T-cell (primary cell): ENCODE results near the gene OR51I1. TPM values are rescaled to one million over a fixed set of nuclear protein-coding genes. Genes with fewer than 3 reads are reported as not detected.

Source experiments
- ATAC-seq, 4 experiments: fragments of 200-7000 bp in 3 of 4; fragments of 150-1000 bp in 1 of 4; cut with Tn5 transposase; replicated peaks in 1 of 4; 1 replicate in 3 of 4; 2 replicates in 1 of 4; pipeline ENCODE4 v1.10.0; 2021; ENCODE audit warnings: moderate library complexity in 3 of 4, mild to moderate bottlenecking in 2 of 4, moderate number of reproducible peaks in 1 of 4
- CTCF ChIA-PET, 2 donors: fragments of 300-600 bp; sonication (Branson Sonifier 250); formaldehyde crosslinking; loops; one replicate each; lab custom pipeline; 2022; ENCODE audit warnings: antibody characterized with exemption in 2 of 2; lab: Charles Lee
- POLR2A ChIA-PET, 2 donors: fragments of 300-600 bp; sonication (Branson Sonifier 250); formaldehyde crosslinking; loops; one replicate each; lab custom pipeline; 2022; ENCODE audit warnings: antibody characterized with exemption in 2 of 2; lab: Charles Lee
- DNase-seq, 35 experiments: peaks; one replicate each; pipeline versions ENCODE4 v3.0.0 to v3.0.0-alpha.2; 2013 to 2023
- H3K27ac ChIP-seq: one replicate; pipeline ENCODE4 v1.5.1; 2013; ENCODE audit warnings: low read length
- H3K27me3 ChIP-seq, 2 experiments: replicated peaks in 1 of 2; 1 replicate in 1 of 2; 2 replicates in 1 of 2; pipeline versions ENCODE4 v1.6.1 to v1.7.0; 2013; ENCODE audit warnings: low read length in 1 of 2, mixed read lengths in 1 of 2; ENCODE audit not compliant: control insufficient read depth in 2 of 2, insufficient read depth in 2 of 2; ENCODE audit errors: extremely low read depth in 1 of 2
- H3K36me3 ChIP-seq, 2 donors: 1 replicate in 1 of 2; 2 replicates in 1 of 2; pipeline versions ENCODE4 v1.6.1 to v1.7.0; 2013; ENCODE audit warnings: low read length in 1 of 2; ENCODE audit not compliant: control insufficient read depth in 2 of 2, insufficient read depth in 1 of 2; ENCODE audit errors: extremely low read depth in 1 of 2
- H3K4me1 ChIP-seq, 2 experiments: 1 replicate in 1 of 2; 2 replicates in 1 of 2; pipeline versions ENCODE4 v1.6.1 to v1.7.0; 2013; ENCODE audit warnings: low read length in 2 of 2, mixed read lengths in 1 of 2; ENCODE audit not compliant: insufficient read depth in 2 of 2, control insufficient read depth in 1 of 2; ENCODE audit errors: extremely low read depth in 1 of 2
- H3K4me3 ChIP-seq, 2 donors: 1 replicate in 1 of 2; 2 replicates in 1 of 2; pipeline versions ENCODE4 v1.5.1 to v1.7.0; 2013; ENCODE audit warnings: mild to moderate bottlenecking in 2 of 2, low read length in 1 of 2, moderate library complexity in 1 of 2; ENCODE audit not compliant: control insufficient read depth in 1 of 2; ENCODE audit errors: extremely low read depth in 1 of 2
- H3K9me3 ChIP-seq: 2 replicates; pipeline ENCODE4 v1.7.0; 2013
- H3K27ac Mint-ChIP-seq, 2 donors: one replicate each; pipeline ENCODE4 v1.8.0; 2020 to 2021; ENCODE audit warnings: mild to moderate bottlenecking in 2 of 2, mixed read lengths in 2 of 2
- H3K27me3 Mint-ChIP-seq, 2 donors: one replicate each; pipeline ENCODE4 v1.8.0; 2021 to 2022; ENCODE audit warnings: mixed read lengths in 2 of 2
- H3K36me3 Mint-ChIP-seq: one replicate; pipeline ENCODE4 v1.8.0; 2021; ENCODE audit warnings: mixed read lengths
- H3K4me1 Mint-ChIP-seq, 3 donors: one replicate each; pipeline ENCODE4 v1.8.0; 2020 to 2022; ENCODE audit warnings: mixed read lengths in 3 of 3, mild to moderate bottlenecking in 1 of 3
- H3K4me3 Mint-ChIP-seq, 3 donors: one replicate each; pipeline ENCODE4 v1.8.0; 2020 to 2022; ENCODE audit warnings: mild to moderate bottlenecking in 3 of 3, mixed read lengths in 3 of 3, moderate library complexity in 3 of 3
- H3K9me3 Mint-ChIP-seq, 3 donors: one replicate each; pipeline ENCODE4 v1.8.0; 2020 to 2022; ENCODE audit warnings: mixed read lengths in 3 of 3
- WGBS: methylation state at CpG from one replicate; pipeline ENCODE4 v1.1.5; 2013; ENCODE audit warnings: missing lambda C conversion rate; ENCODE audit not compliant: insufficient coverage; 5-methylcytosine and 5-hydroxymethylcytosine counted together
- total RNA-seq, 35 experiments: library from RNA in 6 of 35; stranded (reverse) in 6 of 35; fragments of 120-200 nt in 1 of 35; gene quantifications; one replicate each; pipeline versions ENCODE4 v1.2.1 to v1.2.4 and lab custom pipeline; 2013 to 2026

The OR51I1 gene
- total RNA-seq, 5 donors from 2014 or later (not counting 1 experiment from before 2014, with no cell fraction given): not detected

DNA sequence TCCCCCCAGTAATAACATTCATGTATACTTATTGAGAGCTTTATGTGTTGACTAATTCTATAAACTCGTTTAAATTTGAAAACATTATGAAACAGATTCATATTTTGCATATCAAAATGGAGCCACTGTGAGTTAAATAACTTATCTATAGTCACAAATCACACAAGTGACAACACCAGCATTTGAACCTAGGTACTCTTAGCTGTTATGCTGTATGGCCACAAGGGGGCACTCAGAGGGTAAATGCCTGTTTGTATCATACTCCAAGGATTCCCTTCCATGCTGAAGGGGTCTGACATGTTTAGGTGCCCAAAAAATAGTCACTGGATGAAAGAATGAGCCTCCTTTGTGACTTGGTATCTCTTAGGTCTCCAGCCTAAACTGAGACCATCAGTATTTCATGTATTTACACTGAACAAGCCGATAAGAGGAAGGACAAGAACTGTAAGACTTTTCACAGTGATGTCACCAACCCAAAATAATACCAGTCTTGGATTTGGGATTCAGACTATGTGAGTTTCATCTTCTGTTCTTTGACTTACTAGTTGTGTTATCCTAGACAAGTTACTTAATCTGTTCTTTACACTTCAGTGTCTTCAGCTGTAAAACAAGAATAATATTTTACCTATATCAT is 35.0 kb upstream of the OR51I1 start:
- Mint-ChIP-seq H3K4me1 (no peaks in the 10 kb centered on the region), H3K36me3 (no peaks in the 10 kb centered on the region), H3K27ac (no peak overlapping the region), H3K9me3 (no peaks in the 10 kb centered on the region), H3K4me3 (no peak overlapping the region), H3K27me3 (peaks cover 12 to 13% of the 10 kb centered on the region in 2 donors)
- Histone ChIP-seq H3K4me1 (no peaks in the 10 kb centered on the region), H3K36me3 (no peaks in the 10 kb centered on the region), H3K27ac (no peak overlapping the region), H3K27me3 (peaks cover 0 to 3% of the 10 kb centered on the region in 2 experiments), H3K9me3 (no peaks in the 10 kb centered on the region), H3K4me3 (no peak overlapping the region)
- DNase-seq (peak in 24 of 35 experiments; percentile 2 to 60 (median 14)), ATAC-seq (no peak)
- WGBS: no CpG with 5 or more reads among the region's 2 CpGs
- POLR2A ChIA-PET: no interaction called here
- CTCF ChIA-PET: interaction anchor here (0.8 to 1.3 kb wide), 4 partner anchors 328 to 415 kb away, joined by 3 to 5 read pairs (median 4); partner anchors contain the start of gene OR52N2 (in 1 of the 2)

DNA sequence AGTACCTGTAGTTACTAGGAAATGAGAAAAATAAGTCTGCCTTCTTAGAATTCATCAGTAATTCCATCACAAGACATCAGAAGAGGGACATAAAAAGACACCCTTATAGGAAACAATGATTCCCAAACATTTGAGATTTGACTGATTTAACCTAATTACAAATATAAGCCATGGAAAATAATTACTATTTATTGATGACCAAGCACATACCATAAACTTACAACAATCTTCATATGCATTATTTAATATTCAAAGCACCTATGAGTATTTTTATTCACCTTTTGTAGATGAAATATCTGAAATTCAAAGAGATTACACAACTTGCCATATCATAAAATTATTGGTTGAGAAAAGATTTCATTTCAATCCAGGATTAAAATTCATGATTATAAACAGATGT is 32.6 kb upstream of the OR51I1 start:
- no peaks in the 10 kb centered on the region for H3K4me1 Mint-ChIP-seq

DNA sequence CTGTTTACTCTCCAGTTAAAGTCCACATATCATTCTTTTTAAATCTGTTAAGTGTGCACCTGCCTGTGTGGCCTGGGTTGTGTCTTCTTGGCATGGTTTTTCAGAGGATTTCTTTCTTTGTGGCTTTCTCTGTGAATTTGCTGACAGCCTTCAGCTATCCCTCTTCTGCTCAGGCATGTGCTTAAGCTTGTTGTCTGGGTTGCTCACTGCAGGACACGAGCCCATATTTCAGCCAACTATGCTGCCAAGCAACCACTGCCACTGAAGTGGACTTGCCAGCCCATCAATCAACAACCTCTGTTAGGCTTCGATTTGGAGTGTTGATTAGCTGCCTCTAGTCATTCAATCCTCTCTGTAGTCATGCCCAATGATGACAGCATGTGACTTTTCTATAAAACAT is 26.2 kb upstream of the OR51I1 start:
- H3K9me3 ChIP-seq: no peaks in the 10 kb centered on the region
- no peak overlapping the region for H3K27ac Mint-ChIP-seq
- CTCF ChIA-PET: no interaction called here
- peaks cover 5 to 22% of the 10 kb centered on the region in 2 donors for H3K27me3 Mint-ChIP-seq
- DNase-seq (no peak), ATAC-seq (no peak)
- no peaks in the 10 kb centered on the region for H3K36me3 ChIP-seq
- no peaks in the 10 kb centered on the region for H3K4me1 ChIP-seq
- H3K4me3 ChIP-seq: no peak overlapping the region
- 29% methylated on average over 1 of the region's 2 CpGs for WGBS
- H3K27me3 ChIP-seq: no peaks in the 10 kb centered on the region
- no peaks in the 10 kb centered on the region for H3K4me1 Mint-ChIP-seq
- H3K36me3 Mint-ChIP-seq: no peaks in the 10 kb centered on the region
- no peak overlapping the region for H3K4me3 Mint-ChIP-seq
- H3K27ac ChIP-seq: no peak overlapping the region
- no peaks in the 10 kb centered on the region for H3K9me3 Mint-ChIP-seq
- POLR2A ChIA-PET: interaction anchor here in 1 of 2 donors (0.6 kb wide), 1 partner anchor 102 kb away, joined by 13 read pairs; no protein-coding TSS in a partner anchor

More for the DNA sequence above, 32.6 kb upstream of the OR51I1 start:
- Histone ChIP-seq H3K9me3 (no peaks in the 10 kb centered on the region), H3K27ac (no peak overlapping the region), H3K4me1 (no peaks in the 10 kb centered on the region), H3K4me3 (no peak overlapping the region), H3K27me3 (peaks cover 0 to 3% of the 10 kb centered on the region in 2 experiments), H3K36me3 (no peaks in the 10 kb centered on the region)
- ChIA-PET CTCF (no interaction called here), POLR2A (no interaction called here)
- no peak overlapping the region for H3K27ac Mint-ChIP-seq
- peaks cover 16% of the 10 kb centered on the region in 2 donors for H3K27me3 Mint-ChIP-seq
- ATAC-seq (no peak), DNase-seq (no peak)
- H3K36me3 Mint-ChIP-seq: no peaks in the 10 kb centered on the region
- H3K4me3 Mint-ChIP-seq: no peak overlapping the region
- H3K9me3 Mint-ChIP-seq: no peaks in the 10 kb centered on the region

DNA sequence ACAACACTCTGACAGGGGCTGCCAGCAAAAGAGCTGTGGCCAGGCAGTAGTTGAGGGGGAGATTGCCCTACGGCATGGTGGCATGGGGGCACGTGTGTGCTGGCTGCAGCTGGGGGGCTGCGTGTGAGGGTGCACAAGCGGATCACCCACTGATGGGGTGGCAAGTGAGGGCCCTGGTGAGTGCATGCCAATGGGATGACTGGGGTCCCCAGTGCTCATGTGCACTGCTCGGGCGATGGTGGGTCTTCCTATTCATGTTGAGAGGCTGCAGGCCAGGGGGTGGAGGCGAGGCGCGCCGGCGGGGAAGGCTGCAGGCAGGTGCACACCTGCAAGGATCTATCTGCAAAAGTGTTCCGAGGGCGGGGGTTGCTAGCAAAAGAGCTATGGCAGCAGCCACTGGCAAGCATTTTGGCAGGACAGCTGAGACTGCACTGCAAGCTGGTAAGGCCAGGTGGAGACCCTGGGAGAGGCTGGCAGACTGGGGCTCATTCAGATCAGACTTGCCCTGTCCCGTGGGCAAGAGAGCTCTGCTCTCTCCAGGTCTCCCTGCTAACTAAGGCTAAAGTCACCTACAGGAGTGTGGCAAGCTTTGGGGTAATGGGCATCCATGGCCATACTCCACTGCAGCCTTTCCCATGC is 19.8 kb upstream of the OR51I1 start:
- H3K27me3 Mint-ChIP-seq: peaks cover 9 to 11% of the 10 kb centered on the region in 2 donors
- ChIA-PET POLR2A (interaction anchor here in 1 of 2 donors (0.5 kb wide), 1 partner anchor 833 kb away, joined by 6 read pairs; no protein-coding TSS in a partner anchor), CTCF (no interaction called here)
- DNase-seq: no peak
- H3K4me3 Mint-ChIP-seq: no peak overlapping the region
- 98% methylated on average over 13 of the region's 14 CpGs for WGBS
- H3K27ac Mint-ChIP-seq: no peak overlapping the region
- H3K36me3 Mint-ChIP-seq: no peaks in the 10 kb centered on the region
- peaks cover 0 to 2% (median 0%) of the 10 kb centered on the region in 3 donors for H3K4me1 Mint-ChIP-seq
- no peaks in the 10 kb centered on the region for H3K9me3 Mint-ChIP-seq
- Histone ChIP-seq H3K9me3 (no peaks in the 10 kb centered on the region), H3K27me3 (peaks cover 0 to 3% of the 10 kb centered on the region in 2 experiments), H3K4me1 (no peaks in the 10 kb centered on the region), H3K27ac (no peak overlapping the region), H3K36me3 (no peaks in the 10 kb centered on the region), H3K4me3 (no peak overlapping the region)
- no peak for ATAC-seq

DNA sequence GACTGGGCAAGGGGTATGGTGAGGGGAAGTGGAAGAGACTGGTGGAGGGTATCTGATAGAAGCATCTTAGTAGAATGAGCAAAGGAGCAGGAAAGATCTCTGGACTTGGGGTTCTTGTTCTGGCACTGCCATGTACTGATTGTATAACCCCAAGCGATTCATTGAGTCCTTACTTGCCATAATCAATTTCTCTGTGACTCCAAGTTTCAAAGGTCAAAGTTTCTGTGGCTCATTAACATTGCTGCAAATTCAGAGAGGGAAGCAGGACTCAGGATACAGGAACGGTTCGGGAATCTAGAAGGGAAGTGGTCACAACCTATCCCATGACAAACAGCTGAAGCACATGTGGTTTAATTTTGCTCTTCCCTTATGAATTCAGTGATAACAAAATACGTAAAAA is 8.1 kb upstream of the OR51I1 start:
- no CpG with 5 or more reads among the region's 4 CpGs for WGBS
- Mint-ChIP-seq H3K9me3 (peaks cover 0 to 3% (median 0%) of the 10 kb centered on the region in 3 donors), H3K36me3 (no peaks in the 10 kb centered on the region), H3K4me1 (no peaks in the 10 kb centered on the region), H3K27ac (no peak overlapping the region), H3K27me3 (peaks cover 1 to 13% of the 10 kb centered on the region in 2 donors), H3K4me3 (no peak overlapping the region)
- no peaks in the 10 kb centered on the region for H3K9me3 ChIP-seq
- DNase-seq (no peak), ATAC-seq (no peak)
- ChIA-PET CTCF (no interaction called here), POLR2A (no interaction called here)
- no peak overlapping the region for H3K4me3 ChIP-seq
- no peaks in the 10 kb centered on the region for H3K27me3 ChIP-seq
- H3K4me1 ChIP-seq: no peaks in the 10 kb centered on the region
- no peaks in the 10 kb centered on the region for H3K36me3 ChIP-seq
- H3K27ac ChIP-seq: no peak overlapping the region

DNA sequence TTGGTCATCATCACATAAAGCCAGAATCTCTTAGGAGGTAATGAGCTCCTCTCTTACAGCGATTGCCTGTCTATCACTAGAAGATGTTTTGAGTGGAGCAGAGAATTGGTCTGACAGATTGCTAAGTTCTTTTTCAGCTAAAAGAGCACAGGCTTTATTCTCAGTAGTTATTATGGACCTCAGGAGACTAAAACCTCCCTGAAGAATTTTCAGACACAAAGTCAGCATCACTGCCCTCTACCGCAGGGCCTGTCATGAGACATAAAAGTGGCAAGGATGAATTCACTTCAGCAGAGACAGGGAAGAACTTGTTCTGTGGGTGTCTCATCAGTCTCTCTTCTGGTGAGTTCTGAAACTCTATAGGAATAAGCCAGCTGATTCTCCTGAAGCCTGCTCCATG is 7.7 kb upstream of the OR51I1 start, which contains the start of gene OR51I2:
Gene OR51I2 (plus strand): TSS at position 301 of the 400 bp plus-strand sequence. CDS start 4,166 bp downstream, outside the sequence.
- Mint-ChIP-seq H3K4me3 (no peak within 1 kb of the TSS), H3K27ac (no peak within 1 kb of the TSS), H3K27me3 (peaks cover 4 to 14% of the 10 kb centered on the region in 2 donors), H3K9me3 (peaks cover 0 to 3% (median 0%) of the 10 kb centered on the region in 3 donors), H3K36me3 (no peaks in the 10 kb centered on the region), H3K4me1 (no peaks in the 10 kb centered on the region)
- ChIA-PET CTCF (no interaction called here), POLR2A (no interaction called here)
- Histone ChIP-seq H3K9me3 (no peaks in the 10 kb centered on the region), H3K27me3 (no peaks in the 10 kb centered on the region), H3K4me1 (no peaks in the 10 kb centered on the region), H3K27ac (no peak within 1 kb of the TSS), H3K4me3 (no peak within 1 kb of the TSS), H3K36me3 (no peaks in the 10 kb centered on the region)
- WGBS: no CpG with 5 or more reads among the region's 2 CpGs
- DNase-seq (no peak), ATAC-seq (no peak)
